Measurements from ENCODE around the gene ASIC4.

ASIC4 gene

DNA sequence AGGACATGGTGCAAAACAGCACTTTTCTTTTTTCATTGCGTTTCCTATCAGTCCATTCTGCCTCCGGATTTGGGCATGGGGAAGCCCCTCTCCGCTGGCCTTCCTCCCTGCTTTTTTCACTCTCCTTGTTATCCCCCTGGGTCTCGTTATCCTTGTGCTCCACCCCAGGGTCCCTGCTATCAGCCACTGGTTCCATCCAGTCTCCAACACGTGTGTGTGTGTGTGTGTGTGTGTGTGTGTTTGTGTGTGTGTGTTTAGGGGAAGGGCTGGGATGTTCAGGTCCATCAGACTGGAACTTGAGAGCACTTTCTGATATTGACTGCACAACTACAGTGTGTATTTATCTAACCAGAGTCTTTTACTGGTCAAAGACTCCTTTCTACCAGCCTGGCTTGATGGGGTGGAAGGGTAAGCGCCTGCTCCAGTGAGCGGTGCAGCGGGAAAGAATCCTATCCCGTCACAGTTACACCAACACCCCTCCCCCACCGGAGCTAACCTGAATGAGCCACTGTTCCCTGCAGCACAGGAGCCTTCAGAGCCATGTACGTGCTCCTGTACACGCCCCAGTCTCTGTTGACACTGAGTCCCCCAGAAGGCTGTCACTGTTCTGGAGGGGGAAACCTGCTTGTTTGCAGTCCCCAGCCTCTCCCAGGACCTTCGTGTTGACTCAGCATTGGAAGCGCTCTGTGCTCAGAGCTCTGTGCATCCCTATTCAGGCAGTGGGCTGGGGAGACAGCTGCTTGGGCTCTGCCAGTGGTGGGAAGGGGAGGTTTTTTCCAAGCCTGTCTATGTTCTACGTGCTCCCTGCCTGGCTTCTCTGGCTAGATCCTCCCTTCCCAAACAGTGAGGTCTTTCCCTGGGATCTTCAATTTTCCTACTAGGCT lies 62.5 kb downstream of the ASIC4 start:
- no peaks in the 10 kb centered on the region for H3K4me1 Mint-ChIP-seq (ENCODE audit: low read depth)
- H3K9me3 Mint-ChIP-seq (ENCODE audit: low read depth) = no peaks in the 10 kb centered on the region
- peaks cover 14% of the 10 kb centered on the region for H3K27me3 Mint-ChIP-seq
- H3K27ac Mint-ChIP-seq = no peak overlapping the region
- H3K36me3 Mint-ChIP-seq = no peaks in the 10 kb centered on the region
- no peak overlapping the region for H3K4me3 Mint-ChIP-seq

DNA sequence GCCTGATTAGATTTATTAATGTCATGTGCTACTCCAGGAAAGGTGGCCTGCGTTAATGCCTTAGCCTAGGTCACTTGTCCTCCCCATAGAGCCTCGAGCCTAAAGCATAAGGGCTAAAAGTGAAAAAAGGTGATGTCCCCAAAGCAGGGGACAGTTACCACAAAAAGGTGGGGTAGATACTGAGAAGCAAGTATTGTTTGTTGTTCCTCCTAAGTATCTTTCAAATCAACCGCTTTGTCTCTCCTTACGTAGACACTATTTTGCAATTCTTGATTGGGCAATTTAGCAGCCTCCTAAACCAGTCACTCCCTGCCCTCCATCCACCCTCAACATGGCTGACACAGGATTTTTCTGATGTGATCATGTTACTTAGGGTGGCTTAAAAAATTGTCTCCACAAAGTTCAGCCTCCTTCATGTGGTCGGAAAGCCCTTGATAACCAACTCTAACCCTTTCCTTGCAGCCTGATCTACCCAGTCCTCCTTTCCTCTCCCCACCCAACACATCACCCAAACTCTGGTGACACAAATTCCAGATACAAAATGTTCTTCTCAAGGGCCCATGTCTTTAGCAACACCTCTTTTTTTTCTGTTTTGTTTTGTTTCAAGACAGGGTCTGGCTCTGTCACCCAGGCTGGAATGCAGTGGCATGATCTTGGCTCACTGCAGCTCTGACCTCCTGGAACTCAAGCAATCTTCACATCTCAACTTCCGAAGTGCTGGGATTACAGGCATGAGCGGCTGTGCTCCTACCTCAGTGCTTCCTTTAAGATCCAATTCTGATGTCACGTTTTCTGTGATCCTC lies 64.7 kb downstream of the ASIC4 start:
- Mint-ChIP-seq H3K27ac (no peak overlapping the region), H3K36me3 (no peaks in the 10 kb centered on the region), H3K9me3 (ENCODE audit: low read depth) (no peaks in the 10 kb centered on the region), H3K27me3 (peaks cover 4% of the 10 kb centered on the region), H3K4me3 (no peak overlapping the region), H3K4me1 (ENCODE audit: low read depth) (no peaks in the 10 kb centered on the region)

GRCh38 chr2:219581346-219581745 lies 67.1 kb downstream of the ASIC4 start:
- H3K9me3 Mint-ChIP-seq (ENCODE audit: low read depth) = no peaks in the 10 kb centered on the region
- H3K36me3 Mint-ChIP-seq = no peaks in the 10 kb centered on the region
- H3K4me3 Mint-ChIP-seq = no peak overlapping the region
- H3K27ac Mint-ChIP-seq = no peak overlapping the region
- no peaks in the 10 kb centered on the region for H3K4me1 Mint-ChIP-seq (ENCODE audit: low read depth)
- H3K27me3 Mint-ChIP-seq = peaks cover 5% of the 10 kb centered on the region
